NCI-H345 treated with DMSO at 0.1 percent for 48 hours (cell line): ENCODE results near the gene FAP.

Experiments used
- DNase-seq: peaks from one replicate; lab custom pipeline; 2025; ENCODE audit not compliant: unreplicated experiment; lab: John Stamatoyannopoulos, UW

The FAP gene

DNA sequence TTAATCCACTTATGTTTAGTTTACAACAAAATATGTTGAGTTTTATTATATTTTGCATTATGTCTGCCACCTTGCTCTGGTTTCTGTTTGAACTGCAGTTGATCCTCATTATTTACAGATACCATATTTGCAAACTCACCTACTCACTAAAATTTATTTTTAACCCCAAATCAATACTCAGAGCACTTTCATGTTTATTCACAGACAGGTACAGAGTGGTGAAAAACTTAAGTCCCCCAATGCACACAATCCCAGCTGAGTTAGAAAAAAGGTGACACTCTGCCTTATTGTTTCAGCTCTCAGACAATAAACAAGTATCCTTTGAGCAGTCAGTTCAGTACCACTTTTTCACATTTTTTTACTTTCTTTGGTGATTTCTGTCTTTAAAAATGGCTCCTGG, 104.9 kb downstream of the FAP start:
- DNase-seq, result no peak

DNA sequence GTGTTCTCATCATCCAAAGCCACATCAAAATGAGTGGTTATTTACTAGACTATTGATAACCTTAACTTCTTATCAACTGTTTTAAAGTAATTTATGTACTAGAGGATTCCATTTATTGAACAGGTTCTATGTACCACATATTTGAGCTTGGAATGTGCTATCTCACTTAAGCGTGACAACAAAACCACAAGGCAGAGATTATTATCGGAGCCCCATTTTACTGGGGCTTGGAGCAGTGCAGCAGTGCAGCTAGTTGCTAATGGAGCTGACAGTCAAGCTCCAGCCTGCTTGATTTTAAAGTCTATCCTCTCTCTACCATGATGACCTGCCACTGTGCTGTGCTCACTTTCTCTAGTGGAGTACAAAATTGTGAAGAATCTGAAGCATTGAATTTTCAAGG, 115.8 kb downstream of the FAP start:
- DNase-seq, result no peak

DNA sequence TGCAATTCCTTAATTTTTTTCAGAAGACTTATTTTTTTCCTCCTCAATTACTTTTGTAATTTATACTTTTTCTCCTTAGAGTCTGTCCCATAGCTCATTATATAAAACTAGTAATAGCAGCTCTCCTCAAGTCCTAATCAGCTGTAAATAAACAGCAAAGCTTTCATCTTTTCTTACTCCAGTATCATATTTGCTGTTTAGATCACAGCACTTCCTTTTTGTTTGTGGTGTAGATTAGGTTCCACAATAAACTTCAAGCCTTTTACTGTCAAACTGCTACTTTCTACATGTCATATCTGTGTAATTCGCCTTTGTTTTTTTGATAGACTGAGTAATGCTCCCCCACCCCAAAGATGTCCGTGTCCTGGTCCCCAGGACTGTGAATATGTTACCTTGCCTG, 116.7 kb downstream of the FAP start:
- no peak for DNase-seq

DNA sequence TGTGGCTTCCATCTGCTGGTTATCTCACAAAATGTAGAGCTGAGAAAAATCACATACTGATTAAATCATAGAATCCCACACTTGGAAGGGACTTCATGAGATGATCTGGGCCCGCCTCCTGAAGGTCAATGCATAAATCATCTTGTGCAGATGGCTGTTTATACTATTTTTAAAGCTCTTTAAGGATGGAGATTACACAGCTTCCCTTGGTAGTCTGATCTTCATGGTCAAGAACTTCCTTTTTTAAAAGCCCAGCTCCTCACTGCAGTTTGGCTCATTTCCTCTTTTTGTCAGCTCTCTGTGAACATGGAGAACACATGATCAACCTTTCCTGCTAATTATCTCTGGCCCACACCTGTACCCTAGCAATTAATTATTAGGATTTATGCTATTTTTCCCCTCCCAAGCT, 117.1 kb downstream of the FAP start:
- DNase-seq, result no peak

DNA sequence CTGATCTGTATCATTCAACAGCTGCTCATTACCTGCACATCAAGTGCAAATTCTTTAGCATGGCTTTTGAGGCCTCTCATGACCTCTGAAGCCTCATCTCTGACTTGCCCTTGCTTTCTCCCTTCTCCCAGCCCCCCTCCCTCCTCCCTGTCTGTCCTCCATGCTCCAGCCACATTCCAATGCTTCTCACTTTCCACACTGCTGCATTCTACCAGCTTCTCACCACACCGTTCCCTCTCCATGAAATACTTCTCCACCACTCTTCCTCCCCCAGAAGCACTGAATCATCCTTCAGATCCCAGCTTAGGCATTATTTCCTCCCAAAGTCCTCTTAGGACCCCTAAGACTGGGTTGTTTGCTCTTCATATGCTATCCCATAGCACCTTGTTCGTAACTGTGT, 118.1 kb downstream of the FAP start:
- DNase-seq, result no peak

DNA sequence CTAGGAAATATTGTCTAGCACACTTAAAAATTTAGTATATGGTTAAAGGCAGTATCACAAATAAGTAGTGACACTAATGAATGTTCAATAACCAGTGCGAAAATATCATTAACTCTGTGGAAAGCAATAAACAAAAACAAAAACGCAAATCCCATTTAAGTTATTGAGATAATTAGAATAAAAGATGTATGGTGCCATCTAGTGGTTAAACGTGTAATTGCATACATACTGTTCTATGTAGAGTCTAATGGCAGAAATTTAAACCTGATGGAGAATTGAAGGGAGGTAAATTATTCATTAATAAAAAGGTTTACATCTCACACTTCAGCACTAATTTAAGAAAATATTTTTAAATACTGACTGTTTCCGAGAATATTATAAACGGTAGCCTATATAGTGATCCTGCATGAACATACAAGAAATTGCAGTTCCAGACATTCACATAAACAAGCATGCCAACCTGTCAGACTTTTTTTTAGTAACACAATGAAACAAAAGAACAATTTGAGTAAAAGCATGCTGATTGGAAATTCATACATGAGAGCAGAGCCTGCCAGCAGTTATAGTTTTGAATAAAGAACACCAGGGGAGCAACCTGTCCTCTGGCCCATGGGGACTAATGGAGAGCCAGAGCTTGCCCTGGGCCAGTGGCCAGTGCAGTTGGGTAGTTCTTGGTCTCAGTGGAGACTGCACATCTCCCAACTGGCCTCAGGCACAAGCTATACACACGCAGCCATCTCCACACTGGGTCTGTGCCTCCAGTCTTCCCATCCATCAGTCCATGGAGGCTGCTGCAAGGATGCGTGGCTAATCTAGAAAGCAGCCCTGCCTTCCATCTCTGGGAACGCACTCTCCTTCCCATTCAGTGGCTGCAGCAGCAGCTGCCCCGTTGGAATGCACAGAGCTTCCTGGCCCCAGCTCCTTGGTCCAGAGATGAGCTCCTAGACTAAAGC, 119.2 kb downstream of the FAP start:
- peak; percentile 34 for DNase-seq
